22Rv1 (cell line): ENCODE results near the gene DPH1.

Experiments
- CTCF ChIP-seq: fragments of 450-650 bp; IDR thresholded peaks from 2 replicates; pipeline ENCODE4 v1.5.1; 2017; ENCODE audit warnings: mild to moderate bottlenecking
- ZFX ChIP-seq: fragments of 450-650 bp; IDR thresholded peaks from 2 replicates; pipeline ENCODE4 v1.6.1; 2017; ENCODE audit warnings: antibody characterized with exemption, borderline replicate concordance

- TF ChIP-seq CTCF (no peak), ZFX (no peak)
Observed at GRCh38 chr17:2075336-2076086, 45.6 kb downstream of the DPH1 start.
